HG03196 (cell line): ENCODE results near the gene PPP1R26.

Experiments used
- ATAC-seq: cut with Tn5 transposase; IDR thresholded peaks from one replicate; pipeline ENCODE4 v1.9.1; 2021; ENCODE audit not compliant: unreplicated experiment

Gene PPP1R26

GRCh38 chr9:135463140-135463539 is 16.4 kb upstream of the PPP1R26 start:
- no peak for ATAC-seq

- no peak for ATAC-seq
Observed at GRCh38 chr9:135464181-135464580, 15.4 kb upstream of the PPP1R26 start.

- ATAC-seq, result no peak
Observed at GRCh38 chr9:135468854-135469521, 10.6 kb upstream of the PPP1R26 start.

GRCh38 chr9:135471791-135472640 is 7.6 kb upstream of the PPP1R26 start:
- ATAC-seq, result no peak

- ATAC-seq, result no peak
Observed at GRCh38 chr9:135473972-135474543, 5.5 kb upstream of the PPP1R26 start.

GRCh38 chr9:135474915-135475314 is 4.7 kb upstream of the PPP1R26 start:
- ATAC-seq, result no peak

GRCh38 chr9:135476561-135477355 is 2.8 kb upstream of the PPP1R26 start:
- no peak for ATAC-seq

GRCh38 chr9:135478191-135478590 is 1.4 kb upstream of the PPP1R26 start:
- ATAC-seq, result no peak

- no peak for ATAC-seq
Observed at GRCh38 chr9:135478829-135479468, 633 bp upstream of the PPP1R26 start.

GRCh38 chr9:135480071-135480939 is 723 bp downstream of the PPP1R26 start:
- no peak for ATAC-seq

GRCh38 chr9:135480940-135481310 is 1.3 kb downstream of the PPP1R26 start:
- ATAC-seq, result no peak

GRCh38 chr9:135482015-135482754 is 2.6 kb downstream of the PPP1R26 start:
- ATAC-seq, result no peak

GRCh38 chr9:135484460-135485277 is 5.1 kb downstream of the PPP1R26 start:
- ATAC-seq, result no peak

- ATAC-seq, result no peak
Observed at GRCh38 chr9:135485385-135485784, 5.8 kb downstream of the PPP1R26 start.

GRCh38 chr9:135485832-135486231 is 6.2 kb downstream of the PPP1R26 start:
- no peak for ATAC-seq

GRCh38 chr9:135486267-135487065 is 6.9 kb downstream of the PPP1R26 start:
- no peak for ATAC-seq

GRCh38 chr9:135487281-135488012 is 7.9 kb downstream of the PPP1R26 start:
- ATAC-seq, result no peak
